MM.1S (cell line): ENCODE data around the gene PPP1R13B.

ENCODE experiments used
- DNase-seq: peaks from one replicate; pipeline ENCODE4 v3.0.0-alpha.2; 2015
- H2AFZ ChIP-seq: fragments of 300-600 bp; sonication (generic); 2 replicates; pipeline ENCODE4 v1.6.0; 2016; ENCODE audit warnings: antibody characterized with exemption, low read length
- H3F3A ChIP-seq: fragments of 300-600 bp; sonication (generic); 2 replicates; pipeline ENCODE4 v1.6.1; 2016; ENCODE audit warnings: mild to moderate bottlenecking, antibody characterized with exemption, low read length, moderate library complexity, mixed read lengths; ENCODE audit not compliant: insufficient read depth
- H3K27ac ChIP-seq: fragments of 300-600 bp; sonication (generic); 2 replicates; pipeline ENCODE4 v1.5.1; 2016; ENCODE audit warnings: mild to moderate bottlenecking, low read length
- H3K27me3 ChIP-seq: fragments of 300-600 bp; sonication (generic); replicated peaks from 2 replicates; pipeline ENCODE4 v1.6.0; 2016; ENCODE audit warnings: low read length; ENCODE audit not compliant: insufficient read depth
- H3K36me3 ChIP-seq: fragments of 300-600 bp; sonication (generic); replicated peaks from 2 replicates; pipeline ENCODE4 v1.6.1; 2016; ENCODE audit warnings: mild to moderate bottlenecking, low read length, mixed read lengths; ENCODE audit not compliant: insufficient read depth
- H3K4me1 ChIP-seq: fragments of 300-600 bp; sonication (generic); 2 replicates; pipeline ENCODE4 v1.6.1; 2016; ENCODE audit warnings: low read length, mixed read lengths
- H3K4me2 ChIP-seq: fragments of 300-600 bp; sonication (generic); 2 replicates; pipeline ENCODE4 v1.6.0; 2016; ENCODE audit warnings: low read depth, low read length
- H3K4me3 ChIP-seq: fragments of 300-600 bp; sonication (generic); 2 replicates; pipeline ENCODE4 v1.5.1; 2016; ENCODE audit warnings: low read length, mixed read lengths
- H3K79me2 ChIP-seq: fragments of 300-600 bp; sonication (generic); 2 replicates; pipeline ENCODE4 v1.6.1; 2016; ENCODE audit warnings: mixed run types, low read length, mixed read lengths
- H3K9ac ChIP-seq: fragments of 300-600 bp; sonication (generic); 2 replicates; pipeline ENCODE4 v1.6.1; 2016; ENCODE audit warnings: low read length, mixed read lengths
- H3K9me2 ChIP-seq: fragments of 300-600 bp; sonication (generic); replicated peaks from 2 replicates; pipeline ENCODE4 v1.6.1; 2016; ENCODE audit warnings: mild to moderate bottlenecking, low read length, mixed read lengths; ENCODE audit not compliant: insufficient read depth
- H3K9me3 ChIP-seq: fragments of 300-600 bp; sonication (generic); replicated peaks from 2 replicates; pipeline ENCODE4 v1.6.1; 2016; ENCODE audit warnings: mild to moderate bottlenecking, low read length, mixed read lengths; ENCODE audit not compliant: insufficient read depth
- H4K20me1 ChIP-seq: fragments of 300-600 bp; sonication (generic); 2 replicates; pipeline ENCODE4 v1.6.1; 2016; ENCODE audit warnings: mild to moderate bottlenecking, low read length, moderate library complexity, mixed read lengths; ENCODE audit not compliant: insufficient read depth
- CTCF ChIP-seq: fragments of 300-600 bp; sonication (generic); IDR thresholded peaks from 2 replicates; pipeline ENCODE4 v1.5.1; 2016; ENCODE audit warnings: antibody characterized with exemption, low read length, mixed read lengths
- EZH2 ChIP-seq: fragments of 300-600 bp; sonication (generic); optimal IDR thresholded peaks from 2 replicates; pipeline ENCODE3; 2017; ENCODE audit warnings: low read depth, mild to moderate bottlenecking, antibody characterized with exemption, low read length, mixed read lengths
- EZH2phosphoT487 ChIP-seq: fragments of 300-600 bp; sonication (generic); IDR thresholded peaks from 2 replicates; pipeline ENCODE4 v1.6.1; 2018; ENCODE audit warnings: antibody characterized with exemption, low read length

The PPP1R13B gene

GRCh38 chr14:103863245-103863644 lies 15.9 kb upstream of the PPP1R13B start:
- no peaks in the 10 kb centered on the region for H3K79me2 ChIP-seq
- TF ChIP-seq EZH2phosphoT487 (no peak), CTCF (no peak), EZH2 (no peak)
- H3K27ac ChIP-seq = no peak overlapping the region
- H3K9me2 ChIP-seq = no peaks in the 10 kb centered on the region
- H3F3A ChIP-seq = no peaks in the 10 kb centered on the region
- H3K36me3 ChIP-seq = no peaks in the 10 kb centered on the region
- H3K9me3 ChIP-seq = no peaks in the 10 kb centered on the region
- H3K4me1 ChIP-seq = no peaks in the 10 kb centered on the region
- H4K20me1 ChIP-seq = no peaks in the 10 kb centered on the region
- H3K4me2 ChIP-seq = no peak overlapping the region
- H3K27me3 ChIP-seq = no peaks in the 10 kb centered on the region; the same call in none of the 2 replicates
- H2AFZ ChIP-seq = no peak overlapping the region
- H3K4me3 ChIP-seq = no peak overlapping the region
- no peak for DNase-seq
- no peak overlapping the region for H3K9ac ChIP-seq

- H3K4me3 ChIP-seq = no peak overlapping the region
- no peak overlapping the region for H2AFZ ChIP-seq
- H3K9me2 ChIP-seq = no peaks in the 10 kb centered on the region
- TF ChIP-seq EZH2 (no peak), EZH2phosphoT487 (no peak), CTCF (no peak)
- no peak overlapping the region for H3K9ac ChIP-seq
- no peaks in the 10 kb centered on the region for H3K4me1 ChIP-seq
- H3F3A ChIP-seq = no peaks in the 10 kb centered on the region
- DNase-seq = no peak
- H3K27me3 ChIP-seq = no peaks in the 10 kb centered on the region; the same call in none of the 2 replicates
- no peaks in the 10 kb centered on the region for H3K9me3 ChIP-seq
- no peaks in the 10 kb centered on the region for H3K36me3 ChIP-seq
- H3K4me2 ChIP-seq = no peak overlapping the region
- H4K20me1 ChIP-seq = no peaks in the 10 kb centered on the region
- no peaks in the 10 kb centered on the region for H3K79me2 ChIP-seq
- no peak overlapping the region for H3K27ac ChIP-seq
Observed at GRCh38 chr14:103862393-103862782, 15.0 kb upstream of the PPP1R13B start.

- no peak for TF ChIP-seq EZH2
- TF ChIP-seq CTCF = no peak
- no peak for TF ChIP-seq EZH2phosphoT487
Observed at GRCh38 chr14:103861413-103862392, 14.3 kb upstream of the PPP1R13B start.

More at GRCh38 chr14:103861413-103862392, 14.3 kb upstream of the PPP1R13B start:
- no peak overlapping the region for H3K4me3 ChIP-seq
- no peaks in the 10 kb centered on the region for H3K4me1 ChIP-seq
- H3K27ac ChIP-seq = no peak overlapping the region
- no peaks in the 10 kb centered on the region for H3K36me3 ChIP-seq
- H3K27me3 ChIP-seq = no peaks in the 10 kb centered on the region; the same call in none of the 2 replicates
- no peak for DNase-seq
- H4K20me1 ChIP-seq = no peaks in the 10 kb centered on the region
- no peak overlapping the region for H2AFZ ChIP-seq
- no peaks in the 10 kb centered on the region for H3K79me2 ChIP-seq
- no peak overlapping the region for H3K4me2 ChIP-seq
- no peaks in the 10 kb centered on the region for H3K9me3 ChIP-seq
- H3K9ac ChIP-seq = no peak overlapping the region
- no peaks in the 10 kb centered on the region for H3F3A ChIP-seq
- no peaks in the 10 kb centered on the region for H3K9me2 ChIP-seq
